ENCODE measurements around the gene KRTAP1-4.
"Not testable (repeated sequence)": the region's sequence is repeated elsewhere in the genome, so short reads cannot be mapped to it uniquely, and the experiment has no call there.

DNA sequence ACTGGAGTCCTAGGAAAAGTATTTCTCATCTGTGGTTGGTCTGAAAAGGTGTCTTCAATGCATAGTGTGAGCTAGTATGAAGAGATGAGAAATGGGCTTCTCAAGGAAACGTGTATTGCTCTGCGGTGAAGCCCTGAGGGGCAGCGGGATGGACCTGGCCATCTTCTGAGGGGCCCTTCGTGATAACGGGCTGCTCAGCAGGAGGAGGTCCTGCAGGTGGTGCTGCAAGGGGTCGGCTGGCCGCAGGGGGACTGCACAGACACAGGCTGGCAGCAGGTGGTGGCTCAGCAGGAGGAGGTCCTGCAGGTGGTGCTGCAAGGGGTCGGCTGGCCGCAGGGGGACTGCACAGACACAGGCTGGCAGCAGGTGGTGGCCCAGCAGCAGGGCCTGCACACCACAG, 24.6 kb upstream of the KRTAP1-4 start:
- not testable (repeated sequence) for TF ChIP-seq POLR2AphosphoS5, POLR2A (IDR thresholded peaks at IDR 0.05)
- TF ChIP-seq, protein P1, sequence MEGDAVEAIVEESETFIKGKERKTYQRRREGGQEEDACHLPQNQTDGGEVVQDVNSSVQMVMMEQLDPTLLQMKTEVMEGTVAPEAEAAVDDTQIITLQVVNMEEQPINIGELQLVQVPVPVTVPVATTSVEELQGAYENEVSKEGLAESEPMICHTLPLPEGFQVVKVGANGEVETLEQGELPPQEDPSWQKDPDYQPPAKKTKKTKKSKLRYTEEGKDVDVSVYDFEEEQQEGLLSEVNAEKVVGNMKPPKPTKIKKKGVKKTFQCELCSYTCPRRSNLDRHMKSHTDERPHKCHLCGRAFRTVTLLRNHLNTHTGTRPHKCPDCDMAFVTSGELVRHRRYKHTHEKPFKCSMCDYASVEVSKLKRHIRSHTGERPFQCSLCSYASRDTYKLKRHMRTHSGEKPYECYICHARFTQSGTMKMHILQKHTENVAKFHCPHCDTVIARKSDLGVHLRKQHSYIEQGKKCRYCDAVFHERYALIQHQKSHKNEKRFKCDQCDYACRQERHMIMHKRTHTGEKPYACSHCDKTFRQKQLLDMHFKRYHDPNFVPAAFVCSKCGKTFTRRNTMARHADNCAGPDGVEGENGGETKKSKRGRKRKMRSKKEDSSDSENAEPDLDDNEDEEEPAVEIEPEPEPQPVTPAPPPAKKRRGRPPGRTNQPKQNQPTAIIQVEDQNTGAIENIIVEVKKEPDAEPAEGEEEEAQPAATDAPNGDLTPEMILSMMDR (IDR thresholded peaks at IDR 0.05), result not testable (repeated sequence)

All from stomach (tissue), 4 donors.